GM21360 (cell line): ENCODE data around the gene CCNJ.
"Not testable (repeated sequence)": the region's sequence is repeated elsewhere in the genome, so short reads cannot be mapped to it uniquely, and the experiment has no call there.

Experiments
- ATAC-seq: cut with Tn5 transposase; IDR thresholded peaks from one replicate; pipeline ENCODE4 v1.9.1; 2021; ENCODE audit warnings: mild to moderate bottlenecking, moderate library complexity; ENCODE audit not compliant: unreplicated experiment

CCNJ gene

GRCh38 chr10:96043033-96043892 is at the start of gene CCNJ:
TSS of gene CCNJ (plus strand) at chr10:96043583. CDS start at chr10:96044394, 811 bp downstream.
- ATAC-seq: peak; percentile 79

- not testable (repeated sequence) for ATAC-seq
Observed at GRCh38 chr10:95994376-95994775, 49.0 kb upstream of the CCNJ start.

GRCh38 chr10:95998255-95998784 is 45.1 kb upstream of the CCNJ start:
- ATAC-seq: no peak

- ATAC-seq: no peak
Observed at GRCh38 chr10:96013956-96014355, 29.4 kb upstream of the CCNJ start.

- no peak for ATAC-seq
Observed at GRCh38 chr10:96014473-96015102, 28.8 kb upstream of the CCNJ start.

- peak; percentile 74 for ATAC-seq
Observed at GRCh38 chr10:96017191-96017687, 26.1 kb upstream of the CCNJ start.

- ATAC-seq: no peak
Observed at GRCh38 chr10:96021332-96021731, 22.1 kb upstream of the CCNJ start.

GRCh38 chr10:96022739-96023138 is 20.6 kb upstream of the CCNJ start:
- no peak for ATAC-seq

- ATAC-seq: no peak
Observed at GRCh38 chr10:96023168-96023567, 20.2 kb upstream of the CCNJ start.

- no peak for ATAC-seq
Observed at GRCh38 chr10:96025566-96025965, 17.8 kb upstream of the CCNJ start.

GRCh38 chr10:96034625-96035024 is 8.8 kb upstream of the CCNJ start:
- no peak for ATAC-seq

GRCh38 chr10:96038476-96039387 is 4.7 kb upstream of the CCNJ start:
- no peak for ATAC-seq

GRCh38 chr10:96041146-96041545 is 2.2 kb upstream of the CCNJ start:
- ATAC-seq: no peak

GRCh38 chr10:96043893-96044715 is 721 bp downstream of the CCNJ start:
- peak; percentile 44 for ATAC-seq

GRCh38 chr10:96044736-96045135 is 1.4 kb downstream of the CCNJ start:
- ATAC-seq: no peak

- ATAC-seq: no peak
Observed at GRCh38 chr10:96046546-96046945, 3.2 kb downstream of the CCNJ start.

- no peak for ATAC-seq
Observed at GRCh38 chr10:96047004-96047649, 3.7 kb downstream of the CCNJ start.

GRCh38 chr10:96047925-96048324 is 4.5 kb downstream of the CCNJ start:
- not testable (repeated sequence) for ATAC-seq

GRCh38 chr10:96049340-96049739 is 6.0 kb downstream of the CCNJ start:
- ATAC-seq: no peak
